ENCODE results near the gene SOBP. TPM values are rescaled to one million over a fixed set of nuclear protein-coding genes. Genes with fewer than 3 reads are reported as not detected.

SOBP gene
- total and polyA plus RNA-seq, 2 experiments from 2014 or later, result 1.5 to 3.0 TPM

DNA sequence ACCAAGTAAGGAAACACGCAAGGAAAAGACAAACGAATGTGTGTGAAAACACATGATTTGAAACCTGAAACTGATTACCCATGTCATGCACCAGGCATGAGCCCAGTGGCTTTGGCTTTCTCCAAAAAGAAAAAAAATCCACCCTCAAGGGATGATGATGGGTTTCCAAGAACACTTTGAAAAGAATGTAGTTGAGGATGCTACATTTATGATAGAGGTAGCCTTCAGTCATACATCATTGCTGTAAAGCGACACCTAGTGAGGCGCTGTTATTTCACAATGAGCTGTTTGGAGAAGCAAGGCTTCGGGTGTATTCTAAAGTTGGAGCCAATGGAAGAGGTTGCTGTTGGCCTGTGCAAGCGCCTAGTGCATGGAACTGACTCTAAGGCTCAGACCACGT is 209.3 kb downstream of the SOBP start:
- Mint-ChIP-seq H3K4me1 (peaks cover 32% of the 10 kb centered on the region), H3K27ac (no peak overlapping the region), H3K4me3 (no peak overlapping the region), H3K36me3 (ENCODE audit: low read depth) (no peaks in the 10 kb centered on the region), H3K9me3 (peaks cover 1% of the 10 kb centered on the region; the same call in 2 of the 3 replicates), H3K27me3 (ENCODE audit: insufficient read depth, low read depth, poor library complexity) (peaks cover 7% of the 10 kb centered on the region)
- H3K27me3 ChIP-seq (ENCODE audit: insufficient read depth), result no peaks in the 10 kb centered on the region
- peaks cover 17% of the 10 kb centered on the region for H3K4me1 ChIP-seq (ENCODE audit: insufficient read depth)
- H3F3A ChIP-seq (replicated peaks; ENCODE audit: low read depth), result no peaks in the 10 kb centered on the region
- H3K27ac ChIP-seq (ENCODE audit: low read depth), result no peak overlapping the region
- no peaks in the 10 kb centered on the region for H3K36me3 ChIP-seq (ENCODE audit: insufficient read depth)
- H3K4me2 ChIP-seq, result no peak overlapping the region; the same call in 1 of the 2 replicates
- ATAC-seq (no peak), DNase-seq (ENCODE audit: low spot score) (no peak)
- H3K79me2 ChIP-seq (replicated peaks; ENCODE audit: insufficient read depth), result no peaks in the 10 kb centered on the region
- TF ChIP-seq REST (IDR thresholded peaks at IDR 0.05; ENCODE audit: unreplicated experiment), result no peak
- TF ChIP-seq, protein P1, sequence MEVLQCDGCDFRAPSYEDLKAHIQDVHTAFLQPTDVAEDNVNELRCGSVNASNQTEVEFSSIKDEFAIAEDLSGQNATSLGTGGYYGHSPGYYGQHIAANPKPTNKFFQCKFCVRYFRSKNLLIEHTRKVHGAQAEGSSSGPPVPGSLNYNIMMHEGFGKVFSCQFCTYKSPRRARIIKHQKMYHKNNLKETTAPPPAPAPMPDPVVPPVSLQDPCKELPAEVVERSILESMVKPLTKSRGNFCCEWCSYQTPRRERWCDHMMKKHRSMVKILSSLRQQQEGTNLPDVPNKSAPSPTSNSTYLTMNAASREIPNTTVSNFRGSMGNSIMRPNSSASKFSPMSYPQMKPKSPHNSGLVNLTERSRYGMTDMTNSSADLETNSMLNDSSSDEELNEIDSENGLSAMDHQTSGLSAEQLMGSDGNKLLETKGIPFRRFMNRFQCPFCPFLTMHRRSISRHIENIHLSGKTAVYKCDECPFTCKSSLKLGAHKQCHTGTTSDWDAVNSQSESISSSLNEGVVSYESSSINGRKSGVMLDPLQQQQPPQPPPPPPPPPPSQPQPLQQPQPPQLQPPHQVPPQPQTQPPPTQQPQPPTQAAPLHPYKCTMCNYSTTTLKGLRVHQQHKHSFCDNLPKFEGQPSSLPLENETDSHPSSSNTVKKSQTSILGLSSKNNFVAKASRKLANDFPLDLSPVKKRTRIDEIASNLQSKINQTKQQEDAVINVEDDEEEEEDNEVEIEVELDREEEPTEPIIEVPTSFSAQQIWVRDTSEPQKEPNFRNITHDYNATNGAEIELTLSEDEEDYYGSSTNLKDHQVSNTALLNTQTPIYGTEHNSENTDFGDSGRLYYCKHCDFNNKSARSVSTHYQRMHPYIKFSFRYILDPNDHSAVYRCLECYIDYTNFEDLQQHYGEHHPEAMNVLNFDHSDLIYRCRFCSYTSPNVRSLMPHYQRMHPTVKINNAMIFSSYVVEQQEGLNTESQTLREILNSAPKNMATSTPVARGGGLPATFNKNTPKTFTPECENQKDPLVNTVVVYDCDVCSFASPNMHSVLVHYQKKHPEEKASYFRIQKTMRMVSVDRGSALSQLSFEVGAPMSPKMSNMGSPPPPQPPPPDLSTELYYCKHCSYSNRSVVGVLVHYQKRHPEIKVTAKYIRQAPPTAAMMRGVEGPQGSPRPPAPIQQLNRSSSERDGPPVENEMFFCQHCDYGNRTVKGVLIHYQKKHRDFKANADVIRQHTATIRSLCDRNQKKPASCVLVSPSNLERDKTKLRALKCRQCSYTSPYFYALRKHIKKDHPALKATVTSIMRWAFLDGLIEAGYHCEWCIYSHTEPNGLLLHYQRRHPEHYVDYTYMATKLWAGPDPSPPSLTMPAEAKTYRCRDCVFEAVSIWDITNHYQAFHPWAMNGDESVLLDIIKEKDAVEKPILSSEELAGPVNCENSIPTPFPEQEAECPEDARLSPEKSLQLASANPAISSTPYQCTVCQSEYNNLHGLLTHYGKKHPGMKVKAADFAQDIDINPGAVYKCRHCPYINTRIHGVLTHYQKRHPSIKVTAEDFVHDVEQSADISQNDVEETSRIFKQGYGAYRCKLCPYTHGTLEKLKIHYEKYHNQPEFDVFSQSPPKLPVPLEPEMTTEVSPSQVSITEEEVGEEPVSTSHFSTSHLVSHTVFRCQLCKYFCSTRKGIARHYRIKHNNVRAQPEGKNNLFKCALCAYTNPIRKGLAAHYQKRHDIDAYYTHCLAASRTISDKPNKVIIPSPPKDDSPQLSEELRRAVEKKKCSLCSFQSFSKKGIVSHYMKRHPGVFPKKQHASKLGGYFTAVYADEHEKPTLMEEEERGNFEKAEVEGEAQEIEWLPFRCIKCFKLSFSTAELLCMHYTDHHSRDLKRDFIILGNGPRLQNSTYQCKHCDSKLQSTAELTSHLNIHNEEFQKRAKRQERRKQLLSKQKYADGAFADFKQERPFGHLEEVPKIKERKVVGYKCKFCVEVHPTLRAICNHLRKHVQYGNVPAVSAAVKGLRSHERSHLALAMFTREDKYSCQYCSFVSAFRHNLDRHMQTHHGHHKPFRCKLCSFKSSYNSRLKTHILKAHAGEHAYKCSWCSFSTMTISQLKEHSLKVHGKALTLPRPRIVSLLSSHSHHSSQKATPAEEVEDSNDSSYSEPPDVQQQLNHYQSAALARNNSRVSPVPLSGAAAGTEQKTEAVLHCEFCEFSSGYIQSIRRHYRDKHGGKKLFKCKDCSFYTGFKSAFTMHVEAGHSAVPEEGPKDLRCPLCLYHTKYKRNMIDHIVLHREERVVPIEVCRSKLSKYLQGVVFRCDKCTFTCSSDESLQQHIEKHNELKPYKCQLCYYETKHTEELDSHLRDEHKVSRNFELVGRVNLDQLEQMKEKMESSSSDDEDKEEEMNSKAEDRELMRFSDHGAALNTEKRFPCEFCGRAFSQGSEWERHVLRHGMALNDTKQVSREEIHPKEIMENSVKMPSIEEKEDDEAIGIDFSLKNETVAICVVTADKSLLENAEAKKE (CRISPR knock-in tag; IDR thresholded peaks at IDR 0.05), result no peak
- no peak for TF ChIP-seq NANOG (IDR thresholded peaks at IDR 0.05; ENCODE audit: borderline replicate concordance)
- TF ChIP-seq JUNB (IDR thresholded peaks at IDR 0.05; ENCODE audit: unreplicated experiment), result no peak
- no peak for TF ChIP-seq ZNF114 (CRISPR knock-in tag; IDR thresholded peaks at IDR 0.05)
- TF ChIP-seq STAT1 (IDR thresholded peaks at IDR 0.05; ENCODE audit: unreplicated experiment), result no peak
- TF ChIP-seq, protein P2, sequence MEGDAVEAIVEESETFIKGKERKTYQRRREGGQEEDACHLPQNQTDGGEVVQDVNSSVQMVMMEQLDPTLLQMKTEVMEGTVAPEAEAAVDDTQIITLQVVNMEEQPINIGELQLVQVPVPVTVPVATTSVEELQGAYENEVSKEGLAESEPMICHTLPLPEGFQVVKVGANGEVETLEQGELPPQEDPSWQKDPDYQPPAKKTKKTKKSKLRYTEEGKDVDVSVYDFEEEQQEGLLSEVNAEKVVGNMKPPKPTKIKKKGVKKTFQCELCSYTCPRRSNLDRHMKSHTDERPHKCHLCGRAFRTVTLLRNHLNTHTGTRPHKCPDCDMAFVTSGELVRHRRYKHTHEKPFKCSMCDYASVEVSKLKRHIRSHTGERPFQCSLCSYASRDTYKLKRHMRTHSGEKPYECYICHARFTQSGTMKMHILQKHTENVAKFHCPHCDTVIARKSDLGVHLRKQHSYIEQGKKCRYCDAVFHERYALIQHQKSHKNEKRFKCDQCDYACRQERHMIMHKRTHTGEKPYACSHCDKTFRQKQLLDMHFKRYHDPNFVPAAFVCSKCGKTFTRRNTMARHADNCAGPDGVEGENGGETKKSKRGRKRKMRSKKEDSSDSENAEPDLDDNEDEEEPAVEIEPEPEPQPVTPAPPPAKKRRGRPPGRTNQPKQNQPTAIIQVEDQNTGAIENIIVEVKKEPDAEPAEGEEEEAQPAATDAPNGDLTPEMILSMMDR (conservative IDR thresholded peaks at IDR 0.05; ENCODE audit: low read depth in 2 of 2), result no peak
- TF ChIP-seq POLR2AphosphoS5 (IDR thresholded peaks at IDR 0.05; ENCODE audit: low read depth), result no peak
- TF ChIP-seq, protein P3, sequence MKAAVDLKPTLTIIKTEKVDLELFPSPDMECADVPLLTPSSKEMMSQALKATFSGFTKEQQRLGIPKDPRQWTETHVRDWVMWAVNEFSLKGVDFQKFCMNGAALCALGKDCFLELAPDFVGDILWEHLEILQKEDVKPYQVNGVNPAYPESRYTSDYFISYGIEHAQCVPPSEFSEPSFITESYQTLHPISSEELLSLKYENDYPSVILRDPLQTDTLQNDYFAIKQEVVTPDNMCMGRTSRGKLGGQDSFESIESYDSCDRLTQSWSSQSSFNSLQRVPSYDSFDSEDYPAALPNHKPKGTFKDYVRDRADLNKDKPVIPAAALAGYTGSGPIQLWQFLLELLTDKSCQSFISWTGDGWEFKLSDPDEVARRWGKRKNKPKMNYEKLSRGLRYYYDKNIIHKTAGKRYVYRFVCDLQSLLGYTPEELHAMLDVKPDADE (IDR thresholded peaks at IDR 0.05), result no peak
- no peak for TF ChIP-seq EZH2 (IDR thresholded peaks at IDR 0.05; ENCODE audit: low read depth, unreplicated experiment)
- TF ChIP-seq CREB1 (CRISPR knock-in tag; IDR thresholded peaks at IDR 0.05; ENCODE audit: low read depth), result no peak
- TF ChIP-seq EZH2phosphoT487 (IDR thresholded peaks at IDR 0.05; ENCODE audit: unreplicated experiment), result no peak
- no peak for TF ChIP-seq ZNF331 (CRISPR knock-in tag; IDR thresholded peaks at IDR 0.05; ENCODE audit: low read depth)
- no peaks in the 10 kb centered on the region for H4K20me1 ChIP-seq (replicated peaks; ENCODE audit: insufficient read depth)
- H3K9me2 ChIP-seq (ENCODE audit: insufficient read depth), result peaks cover 6% of the 10 kb centered on the region; the same call in 1 of the 2 replicates
- no peak overlapping the region for H3K4me3 ChIP-seq
- no peak overlapping the region for H2AFZ ChIP-seq
